Measurements from ENCODE around the gene RAB19.

DNA sequence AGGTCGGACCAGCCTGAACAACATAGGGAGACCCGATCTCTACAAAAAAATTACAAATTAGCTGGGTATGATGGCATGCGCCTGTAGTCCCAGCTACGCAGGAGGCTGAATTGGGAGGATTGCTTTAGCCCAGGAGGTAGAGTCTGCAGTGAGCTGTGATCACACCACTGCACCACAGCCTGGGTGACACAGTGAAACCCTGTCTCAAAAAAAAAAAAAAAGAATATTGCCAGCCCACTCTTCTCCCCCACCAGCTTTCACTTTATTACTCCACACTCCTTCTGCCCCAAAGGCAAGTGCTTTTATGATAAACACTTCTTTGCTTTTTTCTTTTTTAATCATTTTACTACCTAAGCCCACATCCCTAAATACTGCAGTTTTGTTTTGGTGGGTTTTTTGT, 14.8 kb downstream of the RAB19 start:
- TF ChIP-seq, protein P1, sequence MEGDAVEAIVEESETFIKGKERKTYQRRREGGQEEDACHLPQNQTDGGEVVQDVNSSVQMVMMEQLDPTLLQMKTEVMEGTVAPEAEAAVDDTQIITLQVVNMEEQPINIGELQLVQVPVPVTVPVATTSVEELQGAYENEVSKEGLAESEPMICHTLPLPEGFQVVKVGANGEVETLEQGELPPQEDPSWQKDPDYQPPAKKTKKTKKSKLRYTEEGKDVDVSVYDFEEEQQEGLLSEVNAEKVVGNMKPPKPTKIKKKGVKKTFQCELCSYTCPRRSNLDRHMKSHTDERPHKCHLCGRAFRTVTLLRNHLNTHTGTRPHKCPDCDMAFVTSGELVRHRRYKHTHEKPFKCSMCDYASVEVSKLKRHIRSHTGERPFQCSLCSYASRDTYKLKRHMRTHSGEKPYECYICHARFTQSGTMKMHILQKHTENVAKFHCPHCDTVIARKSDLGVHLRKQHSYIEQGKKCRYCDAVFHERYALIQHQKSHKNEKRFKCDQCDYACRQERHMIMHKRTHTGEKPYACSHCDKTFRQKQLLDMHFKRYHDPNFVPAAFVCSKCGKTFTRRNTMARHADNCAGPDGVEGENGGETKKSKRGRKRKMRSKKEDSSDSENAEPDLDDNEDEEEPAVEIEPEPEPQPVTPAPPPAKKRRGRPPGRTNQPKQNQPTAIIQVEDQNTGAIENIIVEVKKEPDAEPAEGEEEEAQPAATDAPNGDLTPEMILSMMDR (IDR thresholded peaks at IDR 0.05), result no peak
- TF ChIP-seq CREB1 (CRISPR knock-in tag; IDR thresholded peaks at IDR 0.05), result no peak
- TF ChIP-seq, protein P2, sequence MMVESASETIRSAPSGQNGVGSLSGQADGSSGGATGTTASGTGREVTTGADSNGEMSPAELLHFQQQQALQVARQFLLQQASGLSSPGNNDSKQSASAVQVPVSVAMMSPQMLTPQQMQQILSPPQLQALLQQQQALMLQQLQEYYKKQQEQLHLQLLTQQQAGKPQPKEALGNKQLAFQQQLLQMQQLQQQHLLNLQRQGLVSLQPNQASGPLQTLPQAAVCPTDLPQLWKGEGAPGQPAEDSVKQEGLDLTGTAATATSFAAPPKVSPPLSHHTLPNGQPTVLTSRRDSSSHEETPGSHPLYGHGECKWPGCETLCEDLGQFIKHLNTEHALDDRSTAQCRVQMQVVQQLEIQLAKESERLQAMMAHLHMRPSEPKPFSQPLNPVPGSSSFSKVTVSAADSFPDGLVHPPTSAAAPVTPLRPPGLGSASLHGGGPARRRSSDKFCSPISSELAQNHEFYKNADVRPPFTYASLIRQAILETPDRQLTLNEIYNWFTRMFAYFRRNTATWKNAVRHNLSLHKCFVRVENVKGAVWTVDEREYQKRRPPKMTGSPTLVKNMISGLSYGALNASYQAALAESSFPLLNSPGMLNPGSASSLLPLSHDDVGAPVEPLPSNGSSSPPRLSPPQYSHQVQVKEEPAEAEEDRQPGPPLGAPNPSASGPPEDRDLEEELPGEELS (CRISPR knock-in tag; IDR thresholded peaks at IDR 0.05), result no peak
- TF ChIP-seq, protein P3, sequence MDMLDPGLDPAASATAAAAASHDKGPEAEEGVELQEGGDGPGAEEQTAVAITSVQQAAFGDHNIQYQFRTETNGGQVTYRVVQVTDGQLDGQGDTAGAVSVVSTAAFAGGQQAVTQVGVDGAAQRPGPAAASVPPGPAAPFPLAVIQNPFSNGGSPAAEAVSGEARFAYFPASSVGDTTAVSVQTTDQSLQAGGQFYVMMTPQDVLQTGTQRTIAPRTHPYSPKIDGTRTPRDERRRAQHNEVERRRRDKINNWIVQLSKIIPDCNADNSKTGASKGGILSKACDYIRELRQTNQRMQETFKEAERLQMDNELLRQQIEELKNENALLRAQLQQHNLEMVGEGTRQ (CRISPR knock-in tag; IDR thresholded peaks at IDR 0.05), result no peak
- TF ChIP-seq, protein P4, sequence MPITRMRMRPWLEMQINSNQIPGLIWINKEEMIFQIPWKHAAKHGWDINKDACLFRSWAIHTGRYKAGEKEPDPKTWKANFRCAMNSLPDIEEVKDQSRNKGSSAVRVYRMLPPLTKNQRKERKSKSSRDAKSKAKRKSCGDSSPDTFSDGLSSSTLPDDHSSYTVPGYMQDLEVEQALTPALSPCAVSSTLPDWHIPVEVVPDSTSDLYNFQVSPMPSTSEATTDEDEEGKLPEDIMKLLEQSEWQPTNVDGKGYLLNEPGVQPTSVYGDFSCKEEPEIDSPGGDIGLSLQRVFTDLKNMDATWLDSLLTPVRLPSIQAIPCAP (CRISPR knock-in tag; IDR thresholded peaks at IDR 0.05), result no peak
- no peak for TF ChIP-seq NR3C1 (CRISPR knock-in tag; conservative IDR thresholded peaks at IDR 0.05; ENCODE audit: low read depth)
- no peak for TF ChIP-seq TCF7 (CRISPR knock-in tag; IDR thresholded peaks at IDR 0.05; ENCODE audit: low read depth)
- TF ChIP-seq ESRRA (CRISPR knock-in tag; IDR thresholded peaks at IDR 0.05; ENCODE audit: borderline replicate concordance), result no peak
- TF ChIP-seq, protein P5, sequence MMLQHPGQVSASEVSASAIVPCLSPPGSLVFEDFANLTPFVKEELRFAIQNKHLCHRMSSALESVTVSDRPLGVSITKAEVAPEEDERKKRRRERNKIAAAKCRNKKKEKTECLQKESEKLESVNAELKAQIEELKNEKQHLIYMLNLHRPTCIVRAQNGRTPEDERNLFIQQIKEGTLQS (CRISPR knock-in tag; conservative IDR thresholded peaks at IDR 0.05), result no peak
- TF ChIP-seq ETV6 (CRISPR knock-in tag; IDR thresholded peaks at IDR 0.05), result no peak
- TF ChIP-seq CBFB (CRISPR knock-in tag; IDR thresholded peaks at IDR 0.05; ENCODE audit: low read depth), result no peak
- TF ChIP-seq, protein P6, sequence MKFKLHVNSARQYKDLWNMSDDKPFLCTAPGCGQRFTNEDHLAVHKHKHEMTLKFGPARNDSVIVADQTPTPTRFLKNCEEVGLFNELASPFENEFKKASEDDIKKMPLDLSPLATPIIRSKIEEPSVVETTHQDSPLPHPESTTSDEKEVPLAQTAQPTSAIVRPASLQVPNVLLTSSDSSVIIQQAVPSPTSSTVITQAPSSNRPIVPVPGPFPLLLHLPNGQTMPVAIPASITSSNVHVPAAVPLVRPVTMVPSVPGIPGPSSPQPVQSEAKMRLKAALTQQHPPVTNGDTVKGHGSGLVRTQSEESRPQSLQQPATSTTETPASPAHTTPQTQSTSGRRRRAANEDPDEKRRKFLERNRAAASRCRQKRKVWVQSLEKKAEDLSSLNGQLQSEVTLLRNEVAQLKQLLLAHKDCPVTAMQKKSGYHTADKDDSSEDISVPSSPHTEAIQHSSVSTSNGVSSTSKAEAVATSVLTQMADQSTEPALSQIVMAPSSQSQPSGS (CRISPR knock-in tag; IDR thresholded peaks at IDR 0.05; ENCODE audit: borderline replicate concordance, low read depth), result no peak
- TF ChIP-seq ZNF121 (CRISPR knock-in tag; IDR thresholded peaks at IDR 0.05), result no peak
- no peak for TF ChIP-seq KAT7 (CRISPR knock-in tag; IDR thresholded peaks at IDR 0.05; ENCODE audit: borderline replicate concordance)
